ENCODE results near the gene NUMB. TPM values are rescaled to one million over a fixed set of nuclear protein-coding genes. Genes with fewer than 3 reads are reported as not detected.
A peak's percentile ranks its signal among the peaks of the same experiment; 100 is the strongest.

Gene NUMB
- total and polyA plus RNA-seq, 2 donors (not counting 3 experiments of a cell fraction or from before 2014, with no cell fraction given) = 128 to 164 TPM

GRCh38 chr14:73227812-73228781 lies 230.2 kb downstream of the NUMB start:
- H3K4me1 ChIP-seq (ENCODE audit: control insufficient read depth, extremely low read depth, insufficient read depth, low read length) = peaks cover 36% of the 10 kb centered on the region
- dilution Hi-C loops (cut with MboI; ENCODE audit: extremely low pct_ligation_motif_present, low sequenced_read_pairs) (no loop called here), intact Hi-C loops (cut with micrococcal nuclease) (loop anchor here (2.0 kb wide), 1 partner anchor 17 kb away; no protein-coding TSS in a partner anchor)
- no peaks in the 10 kb centered on the region for H4K20me1 ChIP-seq (replicated peaks; ENCODE audit: control insufficient read depth, extremely low read depth, insufficient read depth, low read length)
- H3K9me1 ChIP-seq (replicated peaks; ENCODE audit: control insufficient read depth, extremely low read depth, insufficient read depth, low read length) = no peaks in the 10 kb centered on the region
- no peaks in the 10 kb centered on the region for H3K36me3 ChIP-seq (ENCODE audit: control insufficient read depth in 2 of 2, extremely low read depth in 1 of 2, insufficient read depth in 2 of 2, low read length in 2 of 2)
- DNase-seq (ENCODE audit: low read depth, low spot score) (peak; percentile 96), FAIRE-seq (peak; percentile 96)
- TF ChIP-seq FOS (IDR thresholded peaks at IDR 0.05; ENCODE audit: borderline replicate concordance, insufficient read depth, low read length) (peak; percentile 72), JUN (IDR thresholded peaks at IDR 0.05; ENCODE audit: borderline replicate concordance, insufficient read depth, insufficient read length, low read depth) (peak; percentile 51)
- TF ChIP-seq, protein P1, sequence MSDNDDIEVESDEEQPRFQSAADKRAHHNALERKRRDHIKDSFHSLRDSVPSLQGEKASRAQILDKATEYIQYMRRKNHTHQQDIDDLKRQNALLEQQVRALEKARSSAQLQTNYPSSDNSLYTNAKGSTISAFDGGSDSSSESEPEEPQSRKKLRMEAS (IDR thresholded peaks at IDR 0.05; ENCODE audit: insufficient read depth, insufficient read length) = no peak
- H3K4me2 ChIP-seq (ENCODE audit: insufficient read depth, low read length) = peak overlapping the region; percentile 37
- H3K9me3 ChIP-seq (replicated peaks; ENCODE audit: control insufficient read depth, insufficient read depth, low read length) = no peaks in the 10 kb centered on the region
- H3K4me3 ChIP-seq (replicated peaks in 1 of 3; ENCODE audit: insufficient read depth in 1 of 3, low read depth in 1 of 3, low read length in 3 of 3) = peak overlapping the region in 1 of 3 experiments; percentile 11
- CTCF ChIA-PET = interaction anchor here (1.3 to 2.0 kb wide), 4 partner anchors 18 to 244 kb away, joined by 5 to 10 read pairs (median 8); no protein-coding TSS in a partner anchor
- POLR2A ChIA-PET = interaction anchor here (0.6 kb wide), 1 partner anchor 11 kb away, joined by 3 read pairs; no protein-coding TSS in a partner anchor
- H3K27ac ChIP-seq (ENCODE audit: insufficient read depth, low read depth, low read length) = peak overlapping the region; percentile 78
- BruUV-seq (replicated peaks) = no TSS peak
- peak overlapping the region; percentile 14 for H2AFZ ChIP-seq (ENCODE audit: low read depth, low read length)
- H3K79me2 ChIP-seq (ENCODE audit: control insufficient read depth, insufficient read depth, low read length) = no peaks in the 10 kb centered on the region
- H3K9ac ChIP-seq (replicated peaks; ENCODE audit: extremely low read depth, insufficient read depth, low read length) = peak overlapping the region; percentile 42
- no peaks in the 10 kb centered on the region for H3K27me3 ChIP-seq (ENCODE audit: control insufficient read depth in 2 of 2, insufficient read depth in 2 of 2, low read length in 2 of 2)

DNA sequence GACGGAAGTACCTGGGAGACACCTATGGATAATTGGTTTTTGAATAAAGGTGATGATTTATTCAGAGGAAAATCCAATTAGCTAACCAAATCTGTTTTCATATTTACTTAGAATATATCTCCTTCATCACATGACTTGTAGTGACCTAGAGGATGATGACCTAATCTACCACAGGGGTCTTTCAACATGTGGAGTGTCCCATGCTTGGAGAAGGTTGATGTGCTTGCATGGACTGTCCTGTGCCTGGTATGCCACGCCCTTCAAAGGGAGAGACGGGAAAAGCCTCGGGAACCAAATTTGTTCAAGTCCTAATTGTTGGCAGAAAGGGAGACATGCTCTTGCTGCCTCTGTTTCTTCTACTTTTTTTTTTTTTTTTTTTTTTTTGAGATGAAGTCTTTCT lies 232.8 kb downstream of the NUMB start:
- BruUV-seq (replicated peaks) = no TSS peak
- dilution Hi-C loops (cut with MboI; ENCODE audit: extremely low pct_ligation_motif_present, low sequenced_read_pairs) = no loop called here

More for the DNA sequence above, 232.8 kb downstream of the NUMB start:
- Histone ChIP-seq H3K4me3 (replicated peaks in 1 of 3; ENCODE audit: insufficient read depth in 1 of 3, low read depth in 1 of 3, low read length in 3 of 3) (no peak overlapping the region), H3K79me2 (ENCODE audit: control insufficient read depth, insufficient read depth, low read length) (no peaks in the 10 kb centered on the region), H3K9ac (replicated peaks; ENCODE audit: extremely low read depth, insufficient read depth, low read length) (no peak overlapping the region), H3K27ac (ENCODE audit: insufficient read depth, low read depth, low read length) (no peak overlapping the region), H3K9me3 (replicated peaks; ENCODE audit: control insufficient read depth, insufficient read depth, low read length) (no peaks in the 10 kb centered on the region), H3K9me1 (replicated peaks; ENCODE audit: control insufficient read depth, extremely low read depth, insufficient read depth, low read length) (no peaks in the 10 kb centered on the region), H3K27me3 (ENCODE audit: control insufficient read depth in 2 of 2, insufficient read depth in 2 of 2, low read length in 2 of 2) (no peaks in the 10 kb centered on the region), H3K4me2 (ENCODE audit: insufficient read depth, low read length) (no peak overlapping the region), H3K36me3 (ENCODE audit: control insufficient read depth in 2 of 2, extremely low read depth in 1 of 2, insufficient read depth in 2 of 2, low read length in 2 of 2) (peaks cover 0 to 2% of the 10 kb centered on the region in 2 experiments), H3K4me1 (ENCODE audit: control insufficient read depth, extremely low read depth, insufficient read depth, low read length) (peaks cover 37% of the 10 kb centered on the region), H4K20me1 (replicated peaks; ENCODE audit: control insufficient read depth, extremely low read depth, insufficient read depth, low read length) (no peaks in the 10 kb centered on the region), H2AFZ (ENCODE audit: low read depth, low read length) (no peak overlapping the region)
- no peak for FAIRE-seq
- POLR2A ChIA-PET = no interaction called here
- intact Hi-C loops (cut with micrococcal nuclease) = no loop called here
- no peak for DNase-seq (ENCODE audit: low read depth, low spot score)
- TF ChIP-seq GATA2 (IDR thresholded peaks at IDR 0.05; ENCODE audit: insufficient read depth, insufficient read length, low read depth, low read length) (no peak), JUN (IDR thresholded peaks at IDR 0.05; ENCODE audit: borderline replicate concordance, insufficient read depth, insufficient read length, low read depth) (no peak), EZH2 (IDR thresholded peaks at IDR 0.05; ENCODE audit: borderline replicate concordance, low read depth, low read length, severe bottlenecking) (no peak), MYC (IDR thresholded peaks at IDR 0.05; ENCODE audit: low read depth, low read length) (no peak), POLR2A (IDR thresholded peaks at IDR 0.05; ENCODE audit: low read depth, low read length) (no peak), POLR2AphosphoS5 (IDR thresholded peaks at IDR 0.05; ENCODE audit: insufficient read depth, low read depth, low read length) (no peak), FOS (IDR thresholded peaks at IDR 0.05; ENCODE audit: borderline replicate concordance, insufficient read depth, low read length) (no peak)
- TF ChIP-seq, protein P2, sequence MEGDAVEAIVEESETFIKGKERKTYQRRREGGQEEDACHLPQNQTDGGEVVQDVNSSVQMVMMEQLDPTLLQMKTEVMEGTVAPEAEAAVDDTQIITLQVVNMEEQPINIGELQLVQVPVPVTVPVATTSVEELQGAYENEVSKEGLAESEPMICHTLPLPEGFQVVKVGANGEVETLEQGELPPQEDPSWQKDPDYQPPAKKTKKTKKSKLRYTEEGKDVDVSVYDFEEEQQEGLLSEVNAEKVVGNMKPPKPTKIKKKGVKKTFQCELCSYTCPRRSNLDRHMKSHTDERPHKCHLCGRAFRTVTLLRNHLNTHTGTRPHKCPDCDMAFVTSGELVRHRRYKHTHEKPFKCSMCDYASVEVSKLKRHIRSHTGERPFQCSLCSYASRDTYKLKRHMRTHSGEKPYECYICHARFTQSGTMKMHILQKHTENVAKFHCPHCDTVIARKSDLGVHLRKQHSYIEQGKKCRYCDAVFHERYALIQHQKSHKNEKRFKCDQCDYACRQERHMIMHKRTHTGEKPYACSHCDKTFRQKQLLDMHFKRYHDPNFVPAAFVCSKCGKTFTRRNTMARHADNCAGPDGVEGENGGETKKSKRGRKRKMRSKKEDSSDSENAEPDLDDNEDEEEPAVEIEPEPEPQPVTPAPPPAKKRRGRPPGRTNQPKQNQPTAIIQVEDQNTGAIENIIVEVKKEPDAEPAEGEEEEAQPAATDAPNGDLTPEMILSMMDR (IDR thresholded peaks at IDR 0.05; ENCODE audit: extremely low read depth in 1 of 2, insufficient read depth in 1 of 2, low read depth in 1 of 2, low read length in 2 of 2) = no peak
- TF ChIP-seq, protein P1 (IDR thresholded peaks at IDR 0.05; ENCODE audit: insufficient read depth, insufficient read length) = no peak
- CTCF ChIA-PET = interaction anchor here (1.0 kb wide), 1 partner anchor 17 kb away, joined by 3 read pairs; no protein-coding TSS in a partner anchor

Data from endothelial cell of umbilical vein (primary cell).